ENCODE results near the gene CAV2. TPM values are rescaled to one million over a fixed set of nuclear protein-coding genes. Genes with fewer than 3 reads are reported as not detected.

Gene CAV2
- total RNA-seq, 6 donors from 2014 or later, result 56.6 to 385 (median 183) TPM

DNA sequence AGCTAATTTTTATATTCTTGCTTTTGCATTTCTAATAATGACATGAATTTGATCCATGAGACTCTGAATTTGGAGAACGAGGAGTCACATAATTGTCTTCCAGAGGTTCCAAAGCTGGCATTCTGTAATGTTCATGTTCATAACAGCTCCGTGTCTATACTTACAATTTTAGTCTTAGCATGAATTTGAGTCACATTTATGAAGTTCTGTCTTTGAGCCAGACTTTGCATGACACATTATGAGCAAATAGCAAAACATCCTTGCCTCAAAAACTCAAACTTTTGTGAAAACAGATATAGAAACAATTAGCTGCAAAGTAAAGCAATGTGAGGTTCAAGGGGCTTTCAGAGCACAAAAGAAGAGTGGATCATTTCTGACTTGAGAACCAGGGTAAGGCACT, 44.5 kb upstream of the CAV2 start:
- Histone ChIP-seq H3K27me3 (no peaks in the 10 kb centered on the region), H3K9me3 (no peaks in the 10 kb centered on the region), H3K4me3 (no peak overlapping the region), H3K36me3 (no peaks in the 10 kb centered on the region), H3K27ac (no peak overlapping the region), H3K4me1 (peaks cover 0 to 5% (median under 1%) of the 10 kb centered on the region in 4 donors)
- DNase-seq (no peak), ATAC-seq (ENCODE audit: low FRiP score in 2 of 2) (no peak)
- 78% methylated on average over 2 of the region's 2 CpGs for WGBS, 2 donors
- TF ChIP-seq EP300 (IDR thresholded peaks at IDR 0.05) (no peak), CTCF (IDR thresholded peaks at IDR 0.05) (no peak), POLR2AphosphoS5 (IDR thresholded peaks at IDR 0.05) (no peak), POLR2A (IDR thresholded peaks at IDR 0.05) (no peak)

DNA sequence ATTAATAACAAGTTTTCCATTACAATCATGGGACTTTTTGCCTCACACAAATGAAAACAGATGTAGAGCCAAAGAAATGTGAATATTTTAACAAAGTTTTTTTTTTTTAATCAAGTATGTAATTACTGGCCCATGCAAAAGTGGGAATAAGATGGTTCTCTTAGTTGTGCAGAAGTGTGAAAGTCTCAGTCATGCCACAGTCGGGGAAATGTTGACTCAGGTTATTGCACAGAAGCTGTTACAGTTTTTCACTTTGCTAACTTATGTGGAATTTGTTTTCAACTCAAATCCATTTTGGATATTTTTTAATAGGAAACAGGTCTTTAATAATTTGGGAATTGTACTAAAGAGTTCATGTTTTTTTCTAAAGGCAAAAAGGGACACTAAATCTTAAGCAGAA, 44.0 kb upstream of the CAV2 start:
- Histone ChIP-seq H3K4me1 (peaks cover 0 to 5% (median 0%) of the 10 kb centered on the region in 4 donors), H3K4me3 (no peak overlapping the region), H3K27me3 (no peaks in the 10 kb centered on the region), H3K27ac (no peak overlapping the region), H3K36me3 (no peaks in the 10 kb centered on the region), H3K9me3 (no peaks in the 10 kb centered on the region)
- ATAC-seq (ENCODE audit: low FRiP score in 2 of 2) (no peak), DNase-seq (no peak)
- WGBS, 2 donors, result 73 to 82% methylated on average over 1 of the region's 1 CpG
- TF ChIP-seq CTCF (IDR thresholded peaks at IDR 0.05), result no peak
- no peak for TF ChIP-seq EP300 (IDR thresholded peaks at IDR 0.05)
- no peak for TF ChIP-seq POLR2A (IDR thresholded peaks at IDR 0.05)
- no peak for TF ChIP-seq POLR2AphosphoS5 (IDR thresholded peaks at IDR 0.05)

GRCh38 chr7:116461500-116461899, 38.0 kb upstream of the CAV2 start:
- peaks cover 0 to 5% (median 0%) of the 10 kb centered on the region in 4 donors for H3K4me1 ChIP-seq
- no peak for ATAC-seq (ENCODE audit: low FRiP score in 2 of 2)
- H3K27ac ChIP-seq, result no peak overlapping the region
- no peaks in the 10 kb centered on the region for H3K9me3 ChIP-seq
- H3K36me3 ChIP-seq, result no peaks in the 10 kb centered on the region
- DNase-seq, result no peak
- H3K4me3 ChIP-seq, result no peak overlapping the region
- H3K27me3 ChIP-seq, result no peaks in the 10 kb centered on the region
- TF ChIP-seq CTCF (IDR thresholded peaks at IDR 0.05), result no peak

- Histone ChIP-seq H3K27me3 (no peaks in the 10 kb centered on the region), H3K27ac (no peak overlapping the region), H3K4me3 (no peak overlapping the region), H3K9me3 (no peaks in the 10 kb centered on the region), H3K4me1 (peaks cover 0 to 5% (median 0%) of the 10 kb centered on the region in 4 donors), H3K36me3 (no peaks in the 10 kb centered on the region)
- DNase-seq (no peak), ATAC-seq (ENCODE audit: low FRiP score in 2 of 2) (no peak)
- WGBS, 2 donors, result 91 to 95% methylated on average over 4 of the region's 4 CpGs
- TF ChIP-seq POLR2A (IDR thresholded peaks at IDR 0.05) (no peak), CTCF (IDR thresholded peaks at IDR 0.05) (no peak), EP300 (IDR thresholded peaks at IDR 0.05) (no peak), POLR2AphosphoS5 (IDR thresholded peaks at IDR 0.05) (no peak)
Measured at GRCh38 chr7:116463956-116464355, 35.6 kb upstream of the CAV2 start.

- Histone ChIP-seq H3K9me3 (no peaks in the 10 kb centered on the region), H3K4me1 (peaks cover 0 to 1% (median 0%) of the 10 kb centered on the region in 4 donors), H3K4me3 (no peak overlapping the region), H3K27me3 (no peaks in the 10 kb centered on the region), H3K36me3 (no peaks in the 10 kb centered on the region), H3K27ac (no peak overlapping the region)
- no peak for DNase-seq
- TF ChIP-seq POLR2AphosphoS5 (IDR thresholded peaks at IDR 0.05) (no peak), CTCF (IDR thresholded peaks at IDR 0.05) (no peak), POLR2A (IDR thresholded peaks at IDR 0.05) (no peak), EP300 (IDR thresholded peaks at IDR 0.05) (no peak)
- 82 to 85% methylated on average over 4 of the region's 4 CpGs for WGBS, 2 donors
- ATAC-seq (ENCODE audit: low FRiP score in 2 of 2), result no peak
Measured at GRCh38 chr7:116464375-116464774, 35.2 kb upstream of the CAV2 start.

Measured in upper lobe of left lung (tissue), 6 donors.